Measurements from ENCODE around the gene SESN3. TPM values are rescaled to one million over a fixed set of nuclear protein-coding genes. Genes with fewer than 3 reads are reported as not detected.

The SESN3 gene
- total RNA-seq, 1 experiment from 2014 or later: 1.4 TPM

DNA sequence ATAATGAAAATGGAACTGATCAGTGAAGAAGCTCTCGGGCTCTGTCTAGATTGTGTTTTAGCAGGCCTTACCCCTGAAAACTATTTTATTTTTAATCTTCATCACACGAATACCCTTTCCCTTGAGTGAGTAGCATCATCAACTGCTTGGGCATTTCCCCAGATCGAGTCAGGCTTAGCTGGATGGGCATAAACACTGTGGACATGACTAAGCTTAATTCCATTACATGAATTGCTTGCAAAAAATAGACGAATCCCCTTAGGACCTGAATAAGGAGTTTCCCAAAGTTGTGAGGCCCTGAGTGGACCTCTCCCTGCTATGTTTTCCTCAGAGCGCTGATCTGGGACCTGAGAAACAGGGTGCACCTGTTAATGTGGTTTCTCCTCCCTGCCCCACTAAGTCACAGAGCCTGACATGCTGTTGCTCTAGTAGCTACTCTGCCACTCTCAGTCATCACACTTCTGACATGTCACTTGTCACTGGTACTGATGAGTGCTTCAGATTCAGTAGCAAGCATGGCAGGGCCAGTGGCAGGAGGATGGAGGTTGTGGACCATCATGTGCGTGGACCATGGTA is 87.8 kb downstream of the SESN3 start:
- intact Hi-C loops (cut with micrococcal nuclease; ENCODE audit: unreplicated experiment): loop anchor here (10.0 kb wide), 1 partner anchor 518 kb away; no protein-coding TSS in a partner anchor
- BruUV-seq (replicated peaks): no TSS peak
- no peak overlapping the region for H3K27ac ChIP-seq (ENCODE audit: low read length)
- DNase-seq (ENCODE audit: low read depth, low spot score) (no peak), ATAC-seq (no peak)
- H3K4me3 ChIP-seq (ENCODE audit: low read depth in 2 of 2, low read length in 2 of 2): no peak overlapping the region
- H3K9me3 ChIP-seq (ENCODE audit: control insufficient read depth, insufficient read depth, low read depth, low read length): no peaks in the 10 kb centered on the region
- POLR2A ChIA-PET: no interaction called here
- H3K27me3 ChIP-seq (ENCODE audit: control insufficient read depth, insufficient read depth, low read length): peaks cover 3% of the 10 kb centered on the region; the same call in 1 of the 2 replicates
- CTCF ChIA-PET: interaction anchor here (0.8 kb wide), 1 partner anchor 9 kb away, joined by 5 read pairs; no protein-coding TSS in a partner anchor
- in situ Hi-C loops (cut with HindIII; ENCODE audit: low pct_unique_long_range_greater_than_20kb, low sequenced_read_pairs): no loop called here
- H3K4me1 ChIP-seq (ENCODE audit: control insufficient read depth, insufficient read depth, low read length): peaks cover 12% of the 10 kb centered on the region
- no peaks in the 10 kb centered on the region for H3K36me3 ChIP-seq (ENCODE audit: control insufficient read depth, insufficient read depth, low read length)
- TF ChIP-seq, protein P1, sequence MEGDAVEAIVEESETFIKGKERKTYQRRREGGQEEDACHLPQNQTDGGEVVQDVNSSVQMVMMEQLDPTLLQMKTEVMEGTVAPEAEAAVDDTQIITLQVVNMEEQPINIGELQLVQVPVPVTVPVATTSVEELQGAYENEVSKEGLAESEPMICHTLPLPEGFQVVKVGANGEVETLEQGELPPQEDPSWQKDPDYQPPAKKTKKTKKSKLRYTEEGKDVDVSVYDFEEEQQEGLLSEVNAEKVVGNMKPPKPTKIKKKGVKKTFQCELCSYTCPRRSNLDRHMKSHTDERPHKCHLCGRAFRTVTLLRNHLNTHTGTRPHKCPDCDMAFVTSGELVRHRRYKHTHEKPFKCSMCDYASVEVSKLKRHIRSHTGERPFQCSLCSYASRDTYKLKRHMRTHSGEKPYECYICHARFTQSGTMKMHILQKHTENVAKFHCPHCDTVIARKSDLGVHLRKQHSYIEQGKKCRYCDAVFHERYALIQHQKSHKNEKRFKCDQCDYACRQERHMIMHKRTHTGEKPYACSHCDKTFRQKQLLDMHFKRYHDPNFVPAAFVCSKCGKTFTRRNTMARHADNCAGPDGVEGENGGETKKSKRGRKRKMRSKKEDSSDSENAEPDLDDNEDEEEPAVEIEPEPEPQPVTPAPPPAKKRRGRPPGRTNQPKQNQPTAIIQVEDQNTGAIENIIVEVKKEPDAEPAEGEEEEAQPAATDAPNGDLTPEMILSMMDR (IDR thresholded peaks at IDR 0.05): no peak
- TF ChIP-seq POLR2AphosphoS5 (IDR thresholded peaks at IDR 0.05; ENCODE audit: low read depth, low read length) (no peak), SIN3A (IDR thresholded peaks at IDR 0.05; ENCODE audit: borderline replicate concordance, insufficient read depth, low read depth, low read length) (no peak), TCF7L2 (IDR thresholded peaks at IDR 0.05; ENCODE audit: low read depth, low read length) (no peak)
- TF ChIP-seq, protein P2, sequence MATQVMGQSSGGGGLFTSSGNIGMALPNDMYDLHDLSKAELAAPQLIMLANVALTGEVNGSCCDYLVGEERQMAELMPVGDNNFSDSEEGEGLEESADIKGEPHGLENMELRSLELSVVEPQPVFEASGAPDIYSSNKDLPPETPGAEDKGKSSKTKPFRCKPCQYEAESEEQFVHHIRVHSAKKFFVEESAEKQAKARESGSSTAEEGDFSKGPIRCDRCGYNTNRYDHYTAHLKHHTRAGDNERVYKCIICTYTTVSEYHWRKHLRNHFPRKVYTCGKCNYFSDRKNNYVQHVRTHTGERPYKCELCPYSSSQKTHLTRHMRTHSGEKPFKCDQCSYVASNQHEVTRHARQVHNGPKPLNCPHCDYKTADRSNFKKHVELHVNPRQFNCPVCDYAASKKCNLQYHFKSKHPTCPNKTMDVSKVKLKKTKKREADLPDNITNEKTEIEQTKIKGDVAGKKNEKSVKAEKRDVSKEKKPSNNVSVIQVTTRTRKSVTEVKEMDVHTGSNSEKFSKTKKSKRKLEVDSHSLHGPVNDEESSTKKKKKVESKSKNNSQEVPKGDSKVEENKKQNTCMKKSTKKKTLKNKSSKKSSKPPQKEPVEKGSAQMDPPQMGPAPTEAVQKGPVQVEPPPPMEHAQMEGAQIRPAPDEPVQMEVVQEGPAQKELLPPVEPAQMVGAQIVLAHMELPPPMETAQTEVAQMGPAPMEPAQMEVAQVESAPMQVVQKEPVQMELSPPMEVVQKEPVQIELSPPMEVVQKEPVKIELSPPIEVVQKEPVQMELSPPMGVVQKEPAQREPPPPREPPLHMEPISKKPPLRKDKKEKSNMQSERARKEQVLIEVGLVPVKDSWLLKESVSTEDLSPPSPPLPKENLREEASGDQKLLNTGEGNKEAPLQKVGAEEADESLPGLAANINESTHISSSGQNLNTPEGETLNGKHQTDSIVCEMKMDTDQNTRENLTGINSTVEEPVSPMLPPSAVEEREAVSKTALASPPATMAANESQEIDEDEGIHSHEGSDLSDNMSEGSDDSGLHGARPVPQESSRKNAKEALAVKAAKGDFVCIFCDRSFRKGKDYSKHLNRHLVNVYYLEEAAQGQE (IDR thresholded peaks at IDR 0.05; ENCODE audit: insufficient read depth in 1 of 2, low read depth in 2 of 2, low read length in 1 of 2): no peak

DNA sequence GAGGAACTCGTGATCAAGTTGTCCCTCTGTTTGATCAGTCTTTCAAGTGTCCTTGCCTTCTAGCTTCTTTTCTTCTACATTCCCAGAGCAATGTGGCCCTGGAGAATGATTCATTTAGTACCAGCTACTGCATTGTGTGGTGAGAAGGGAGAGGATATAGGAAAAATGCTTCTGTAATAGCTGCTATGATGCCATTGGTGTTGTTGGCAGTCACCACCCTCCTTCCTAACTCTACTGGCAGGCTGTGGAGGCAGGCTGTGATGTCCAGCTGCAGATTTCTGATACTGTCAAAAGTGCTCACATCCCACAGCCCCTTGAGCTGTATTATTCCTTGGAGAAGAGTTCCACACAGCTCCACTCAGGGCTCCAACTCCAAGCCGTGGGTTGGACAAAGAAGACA is 88.6 kb downstream of the SESN3 start:
- intact Hi-C loops (cut with micrococcal nuclease; ENCODE audit: unreplicated experiment): loop anchor here (10.0 kb wide), 1 partner anchor 518 kb away; no protein-coding TSS in a partner anchor
- H3K9me3 ChIP-seq (ENCODE audit: control insufficient read depth, insufficient read depth, low read depth, low read length): no peaks in the 10 kb centered on the region
- H3K36me3 ChIP-seq (ENCODE audit: control insufficient read depth, insufficient read depth, low read length): no peaks in the 10 kb centered on the region
- no TSS peak for BruUV-seq (replicated peaks)
- TF ChIP-seq TCF7L2 (IDR thresholded peaks at IDR 0.05; ENCODE audit: low read depth, low read length): no peak
- no peak for TF ChIP-seq POLR2AphosphoS5 (IDR thresholded peaks at IDR 0.05; ENCODE audit: low read depth, low read length)
- TF ChIP-seq, protein P1 (IDR thresholded peaks at IDR 0.05): no peak
- TF ChIP-seq, protein P2 (IDR thresholded peaks at IDR 0.05; ENCODE audit: insufficient read depth in 1 of 2, low read depth in 2 of 2, low read length in 1 of 2): no peak
- no peak for TF ChIP-seq SIN3A (IDR thresholded peaks at IDR 0.05; ENCODE audit: borderline replicate concordance, insufficient read depth, low read depth, low read length)
- DNase-seq (ENCODE audit: low read depth, low spot score) (no peak), ATAC-seq (no peak)
- POLR2A ChIA-PET: no interaction called here
- CTCF ChIA-PET: interaction anchor here (0.8 kb wide), 1 partner anchor 10 kb away, joined by 5 read pairs; no protein-coding TSS in a partner anchor
- peaks cover 3% of the 10 kb centered on the region; the same call in 1 of the 2 replicates for H3K27me3 ChIP-seq (ENCODE audit: control insufficient read depth, insufficient read depth, low read length)
- H3K4me1 ChIP-seq (ENCODE audit: control insufficient read depth, insufficient read depth, low read length): peaks cover 6% of the 10 kb centered on the region
- H3K27ac ChIP-seq (ENCODE audit: low read length): no peak overlapping the region
- in situ Hi-C loops (cut with HindIII; ENCODE audit: low pct_unique_long_range_greater_than_20kb, low sequenced_read_pairs): no loop called here
- no peak overlapping the region for H3K4me3 ChIP-seq (ENCODE audit: low read depth in 2 of 2, low read length in 2 of 2)
